HG03135 (cell line): ENCODE measurements around the gene ZBTB47.

ENCODE experiments used
- ATAC-seq: cut with Tn5 transposase; IDR thresholded peaks from one replicate; pipeline ENCODE4 v1.9.1; 2021; ENCODE audit warnings: mild to moderate bottlenecking, moderate library complexity; ENCODE audit not compliant: unreplicated experiment

Gene ZBTB47

GRCh38 chr3:42653560-42654330 lies at the start of gene ZBTB47:
TSS of gene ZBTB47 (plus strand) at chr3:42653697. CDS start at chr3:42658356, 4,659 bp downstream.
- ATAC-seq = no peak

GRCh38 chr3:42605546-42606173 lies 47.8 kb upstream of the ZBTB47 start:
- no peak for ATAC-seq

- ATAC-seq = no peak
Measured at GRCh38 chr3:42608581-42608980, 44.9 kb upstream of the ZBTB47 start.

DNA sequence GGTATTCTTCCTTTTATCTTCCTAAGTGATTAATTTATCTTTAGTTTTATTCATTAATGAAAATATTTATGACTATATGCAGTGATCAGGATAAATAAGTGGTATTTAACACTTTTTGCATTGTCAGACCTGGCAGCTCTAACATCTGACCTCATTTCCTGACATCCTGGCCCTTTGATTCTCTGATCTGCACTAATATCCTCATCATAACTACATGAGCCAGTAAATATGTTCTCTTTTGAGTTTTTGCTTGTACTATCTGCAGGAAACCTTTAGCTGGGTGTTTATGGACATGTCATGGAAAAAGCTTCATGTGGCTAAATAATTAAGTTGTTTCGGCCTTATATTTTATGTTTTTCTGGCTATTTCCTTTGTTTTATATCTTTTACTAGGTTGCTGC lies 42.5 kb upstream of the ZBTB47 start:
- no peak for ATAC-seq

- ATAC-seq = no peak
Measured at GRCh38 chr3:42612217-42612616, 41.3 kb upstream of the ZBTB47 start.

- ATAC-seq = peak; percentile 72
Measured at GRCh38 chr3:42612928-42613327, 40.6 kb upstream of the ZBTB47 start.

- no peak for ATAC-seq
Measured at GRCh38 chr3:42613462-42613861, 40.0 kb upstream of the ZBTB47 start.

- ATAC-seq = no peak
Measured at GRCh38 chr3:42631620-42632019, 21.9 kb upstream of the ZBTB47 start.

GRCh38 chr3:42632146-42632545 lies 21.4 kb upstream of the ZBTB47 start:
- ATAC-seq = no peak

DNA sequence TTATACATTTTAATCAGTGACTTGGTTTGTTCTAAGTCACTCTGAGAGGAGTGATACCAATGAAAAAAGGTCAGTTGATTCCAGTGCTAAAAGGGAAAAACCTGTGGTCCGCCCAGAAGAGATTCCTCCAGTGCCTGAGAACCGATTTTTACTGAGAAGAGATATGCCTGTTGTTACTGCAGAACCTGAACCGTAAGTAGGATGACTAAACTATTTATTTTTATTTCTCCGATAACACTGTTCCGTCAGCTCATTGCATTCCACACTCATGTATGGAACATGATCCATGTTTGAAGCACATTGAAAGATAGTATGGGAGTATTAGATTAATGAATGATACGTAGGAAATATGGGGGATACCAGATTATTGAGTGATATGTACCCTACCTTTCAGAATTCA lies 20.0 kb upstream of the ZBTB47 start:
- no peak for ATAC-seq

GRCh38 chr3:42635111-42635510 lies 18.4 kb upstream of the ZBTB47 start:
- ATAC-seq = no peak

- ATAC-seq = no peak
Measured at GRCh38 chr3:42637001-42637400, 16.5 kb upstream of the ZBTB47 start.

GRCh38 chr3:42638339-42638842 lies 15.1 kb upstream of the ZBTB47 start:
- no peak for ATAC-seq

GRCh38 chr3:42639192-42639591 lies 14.3 kb upstream of the ZBTB47 start:
- no peak for ATAC-seq

GRCh38 chr3:42640129-42640528 lies 13.4 kb upstream of the ZBTB47 start:
- no peak for ATAC-seq

GRCh38 chr3:42640771-42641370 lies 12.6 kb upstream of the ZBTB47 start:
- ATAC-seq = no peak

DNA sequence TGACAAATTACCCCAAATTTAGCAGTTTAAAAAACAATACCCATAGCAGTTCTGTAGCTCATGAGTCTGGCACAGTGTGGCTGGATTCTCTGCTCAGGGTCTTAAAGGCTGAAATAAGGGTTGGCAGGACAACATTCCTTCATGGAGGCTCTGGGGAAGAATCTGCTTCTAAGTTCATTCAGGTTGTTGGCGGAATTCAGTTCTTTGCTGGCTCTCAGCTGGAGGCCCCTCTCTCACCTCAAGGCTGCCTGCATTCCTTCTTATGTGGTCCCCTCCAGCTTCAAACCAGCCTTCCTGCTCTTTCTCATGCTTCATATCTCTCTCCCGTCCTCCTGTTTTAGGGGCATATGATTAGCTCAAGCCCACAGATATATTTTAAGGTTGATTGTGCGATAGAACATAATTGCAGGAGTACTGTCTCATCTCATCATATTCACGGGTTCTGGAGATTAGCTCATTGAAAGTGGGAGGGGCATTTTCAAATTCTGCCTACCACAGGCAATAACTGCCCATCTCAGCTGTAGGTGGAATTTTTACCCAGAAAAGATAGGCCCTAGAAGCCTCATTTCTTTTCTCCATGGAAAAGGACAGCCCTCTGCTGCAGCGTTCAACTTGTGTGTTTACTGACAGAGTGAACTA lies 5.6 kb upstream of the ZBTB47 start:
- ATAC-seq = no peak

GRCh38 chr3:42649006-42649405 lies 4.5 kb upstream of the ZBTB47 start:
- ATAC-seq = no peak

DNA sequence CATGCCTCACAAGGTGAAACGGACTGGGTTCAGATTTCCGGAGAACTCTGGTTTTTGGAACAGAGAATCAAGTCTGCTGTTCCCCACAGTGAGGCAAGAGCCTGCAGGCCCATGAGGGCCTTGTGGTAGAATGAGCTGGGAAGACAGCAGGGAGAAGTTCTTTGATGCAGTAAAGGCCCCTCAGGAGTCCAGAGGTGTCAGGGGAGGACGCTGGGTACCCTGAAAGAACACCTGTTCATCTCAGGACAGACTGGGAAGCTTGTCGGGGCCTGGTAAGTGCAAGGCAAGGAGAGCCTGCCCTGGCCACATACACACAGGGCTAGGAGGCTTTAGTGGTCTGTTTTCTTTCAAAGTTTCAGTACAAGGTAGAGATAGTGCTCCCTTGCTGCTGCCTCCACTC lies 3.7 kb upstream of the ZBTB47 start:
- ATAC-seq = no peak

- no peak for ATAC-seq
Measured at GRCh38 chr3:42651248-42652091, 2.0 kb upstream of the ZBTB47 start.

GRCh38 chr3:42652251-42652610 lies 1.3 kb upstream of the ZBTB47 start:
- peak; percentile 13 for ATAC-seq
